Stomach smooth muscle (tissue), 2 donors: Measurements from ENCODE around the gene BCL3.
A peak's percentile ranks its signal among the peaks of the same experiment; 100 is the strongest.

Source experiments
- H3K27ac ChIP-seq: one replicate; pipeline ENCODE4 v1.7.0; 2013; ENCODE audit warnings: mild to moderate bottlenecking, low read length, inconsistent platforms
- H3K27me3 ChIP-seq, 2 donors: one replicate each; pipeline ENCODE4 v1.7.0; 2013; ENCODE audit warnings: low read length in 2 of 2; ENCODE audit not compliant: insufficient read depth in 2 of 2, control insufficient read depth in 1 of 2
- H3K36me3 ChIP-seq, 2 donors: one replicate each; pipeline ENCODE4 v1.7.0; 2013; ENCODE audit warnings: low read length in 2 of 2; ENCODE audit not compliant: control insufficient read depth in 2 of 2, insufficient read depth in 2 of 2
- H3K4me1 ChIP-seq: one replicate; pipeline ENCODE4 v1.7.0; 2013; ENCODE audit warnings: low read length; ENCODE audit not compliant: control insufficient read depth, insufficient read depth
- H3K4me3 ChIP-seq, 2 donors: one replicate each; pipeline ENCODE4 v1.7.0; 2013; ENCODE audit warnings: low read length in 2 of 2
- H3K9ac ChIP-seq, 2 donors: one replicate each; pipeline ENCODE4 v1.7.0; 2013; ENCODE audit warnings: low read length in 2 of 2, mild to moderate bottlenecking in 1 of 2
- H3K9me3 ChIP-seq, 2 donors: one replicate each; pipeline ENCODE4 v1.7.0; 2013; ENCODE audit warnings: low read length in 2 of 2; ENCODE audit not compliant: control insufficient read depth in 2 of 2
- donor health status: healthy.
- donor health status: Pancreatic carcinoma.

The BCL3 gene, protein sequence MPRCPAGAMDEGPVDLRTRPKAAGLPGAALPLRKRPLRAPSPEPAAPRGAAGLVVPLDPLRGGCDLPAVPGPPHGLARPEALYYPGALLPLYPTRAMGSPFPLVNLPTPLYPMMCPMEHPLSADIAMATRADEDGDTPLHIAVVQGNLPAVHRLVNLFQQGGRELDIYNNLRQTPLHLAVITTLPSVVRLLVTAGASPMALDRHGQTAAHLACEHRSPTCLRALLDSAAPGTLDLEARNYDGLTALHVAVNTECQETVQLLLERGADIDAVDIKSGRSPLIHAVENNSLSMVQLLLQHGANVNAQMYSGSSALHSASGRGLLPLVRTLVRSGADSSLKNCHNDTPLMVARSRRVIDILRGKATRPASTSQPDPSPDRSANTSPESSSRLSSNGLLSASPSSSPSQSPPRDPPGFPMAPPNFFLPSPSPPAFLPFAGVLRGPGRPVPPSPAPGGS

DNA sequence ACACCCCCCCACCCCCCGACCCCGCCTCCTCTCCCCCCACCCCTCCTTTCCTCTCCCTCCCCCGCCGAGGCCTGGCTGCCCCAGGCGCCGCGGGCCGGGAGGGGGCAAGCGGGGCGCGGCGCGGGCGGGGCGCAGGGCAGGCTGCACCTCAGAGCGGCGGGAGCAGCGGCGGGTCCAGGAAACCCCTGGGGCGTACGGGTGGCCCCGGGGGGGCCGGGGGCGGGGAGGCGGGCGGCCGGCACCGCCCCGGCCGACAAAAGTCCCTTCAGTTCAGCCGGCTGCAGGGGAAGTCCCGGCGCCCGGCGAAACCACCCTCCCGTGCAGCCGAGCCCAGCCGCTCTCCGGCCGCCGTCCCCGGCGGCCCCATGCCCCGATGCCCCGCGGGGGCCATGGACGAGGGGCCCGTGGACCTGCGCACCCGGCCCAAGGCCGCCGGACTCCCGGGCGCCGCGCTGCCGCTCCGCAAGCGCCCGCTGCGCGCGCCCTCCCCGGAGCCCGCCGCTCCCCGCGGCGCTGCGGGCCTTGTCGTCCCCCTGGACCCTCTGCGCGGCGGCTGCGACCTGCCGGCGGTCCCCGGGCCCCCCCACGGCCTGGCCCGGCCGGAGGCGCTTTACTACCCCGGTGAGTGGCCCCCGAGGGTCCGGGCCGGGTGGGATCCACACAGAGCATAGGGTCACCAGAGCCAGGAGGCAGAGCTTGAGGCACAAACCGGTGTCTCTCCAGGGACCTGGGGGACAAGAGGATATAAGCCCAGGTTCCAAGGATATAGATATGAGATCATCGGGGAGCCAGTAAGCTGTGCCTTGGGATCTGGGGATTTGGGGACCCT lies at the start of gene BCL3:
Gene BCL3, plus strand, starts transcription at position 283 of the 829 bp plus-strand sequence. Its CDS starts 83 bp downstream, at position 366.
- Histone ChIP-seq H3K9ac (peak within 1 kb of the TSS; percentile 86 to 95), H3K9me3 (no peaks in the 10 kb centered on the region), H3K27me3 (no peaks in the 10 kb centered on the region), H3K27ac (peak within 1 kb of the TSS; percentile 80), H3K4me3 (peak within 1 kb of the TSS; percentile 79 to 97), H3K4me1 (peaks cover 61% of the 10 kb centered on the region), H3K36me3 (peaks cover 5 to 16% of the 10 kb centered on the region in 2 donors)

DNA sequence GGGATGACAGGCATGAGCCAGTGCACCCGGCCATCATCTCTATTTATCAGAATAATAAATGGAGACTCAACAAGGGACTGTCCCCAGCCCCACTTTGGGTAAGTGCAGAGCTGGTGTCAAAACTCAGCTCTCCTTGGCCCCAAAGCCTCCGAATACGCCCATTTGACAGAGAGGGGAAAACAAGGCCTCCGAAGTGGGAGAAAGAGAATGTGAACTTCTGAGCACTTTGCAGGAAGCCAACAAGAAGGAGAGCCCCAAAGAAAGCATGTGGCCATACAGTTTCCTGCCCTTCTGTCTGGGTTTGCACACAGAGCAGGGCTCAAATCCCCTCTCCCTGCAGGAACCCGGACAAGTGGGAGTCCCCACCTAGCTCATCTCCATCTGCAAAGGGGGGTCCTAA lies 48.0 kb upstream of the BCL3 start:
- Histone ChIP-seq H3K4me3 (no peak overlapping the region), H3K27me3 (peaks cover 3 to 12% of the 10 kb centered on the region in 2 donors), H3K9ac (no peak overlapping the region), H3K36me3 (no peaks in the 10 kb centered on the region), H3K9me3 (no peaks in the 10 kb centered on the region), H3K4me1 (no peaks in the 10 kb centered on the region), H3K27ac (no peak overlapping the region)

DNA sequence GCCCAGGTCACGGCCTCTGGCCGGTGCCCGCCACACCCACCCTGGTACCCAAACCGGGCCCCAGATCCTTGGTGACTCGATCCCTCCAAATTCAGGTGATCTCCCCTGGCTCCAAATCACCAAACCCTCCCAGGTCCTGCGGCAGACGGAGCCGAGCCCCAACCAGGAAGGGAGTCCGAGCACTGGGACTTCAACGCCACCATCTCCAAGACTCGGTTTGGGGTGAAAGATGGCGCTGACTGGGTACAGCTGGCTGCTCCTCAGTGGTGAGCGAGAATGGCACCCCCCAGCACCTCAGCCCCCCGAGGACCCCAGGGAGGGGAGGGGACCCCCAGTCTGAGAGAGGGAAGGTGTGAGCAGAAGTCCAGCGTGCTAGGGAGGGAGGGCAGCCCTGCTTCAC lies 47.3 kb upstream of the BCL3 start:
- Histone ChIP-seq H3K9me3 (no peaks in the 10 kb centered on the region), H3K36me3 (no peaks in the 10 kb centered on the region), H3K4me1 (no peaks in the 10 kb centered on the region), H3K9ac (no peak overlapping the region), H3K27me3 (peaks cover 3 to 12% of the 10 kb centered on the region in 2 donors), H3K27ac (no peak overlapping the region), H3K4me3 (no peak overlapping the region)

DNA sequence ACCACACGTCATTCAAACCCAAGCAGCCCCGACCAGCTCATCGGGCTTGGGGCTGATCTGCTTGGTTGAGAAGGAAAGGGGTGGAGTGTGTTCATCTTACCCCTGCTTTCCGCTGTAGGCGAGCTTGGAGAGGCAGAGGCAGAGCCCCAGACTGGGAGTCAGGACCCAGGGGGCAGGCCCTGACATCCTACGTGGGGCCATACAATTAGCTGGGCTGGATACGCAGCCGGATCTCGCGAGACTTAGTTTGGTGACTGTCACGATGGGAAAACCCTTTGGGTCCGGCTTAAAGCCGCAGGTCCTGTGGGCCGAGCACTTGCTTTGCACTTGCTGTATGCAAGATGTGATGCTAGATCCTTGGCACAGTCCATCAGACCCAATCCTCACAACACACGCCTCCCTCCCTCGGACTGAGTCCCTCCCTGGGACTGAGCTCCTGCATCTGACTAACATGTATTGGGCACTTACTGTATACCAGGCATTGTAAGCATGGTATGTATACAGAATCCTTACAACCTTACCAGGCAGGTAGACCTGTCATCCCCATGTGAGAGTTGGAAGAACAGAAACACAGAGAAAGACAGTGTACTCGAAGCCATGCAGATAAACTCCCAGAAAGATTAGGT lies 45.8 kb upstream of the BCL3 start:
- Histone ChIP-seq H3K36me3 (no peaks in the 10 kb centered on the region), H3K4me3 (no peak overlapping the region), H3K27me3 (peaks cover 3 to 8% of the 10 kb centered on the region in 2 donors), H3K4me1 (no peaks in the 10 kb centered on the region), H3K9ac (no peak overlapping the region), H3K9me3 (no peaks in the 10 kb centered on the region), H3K27ac (no peak overlapping the region)

DNA sequence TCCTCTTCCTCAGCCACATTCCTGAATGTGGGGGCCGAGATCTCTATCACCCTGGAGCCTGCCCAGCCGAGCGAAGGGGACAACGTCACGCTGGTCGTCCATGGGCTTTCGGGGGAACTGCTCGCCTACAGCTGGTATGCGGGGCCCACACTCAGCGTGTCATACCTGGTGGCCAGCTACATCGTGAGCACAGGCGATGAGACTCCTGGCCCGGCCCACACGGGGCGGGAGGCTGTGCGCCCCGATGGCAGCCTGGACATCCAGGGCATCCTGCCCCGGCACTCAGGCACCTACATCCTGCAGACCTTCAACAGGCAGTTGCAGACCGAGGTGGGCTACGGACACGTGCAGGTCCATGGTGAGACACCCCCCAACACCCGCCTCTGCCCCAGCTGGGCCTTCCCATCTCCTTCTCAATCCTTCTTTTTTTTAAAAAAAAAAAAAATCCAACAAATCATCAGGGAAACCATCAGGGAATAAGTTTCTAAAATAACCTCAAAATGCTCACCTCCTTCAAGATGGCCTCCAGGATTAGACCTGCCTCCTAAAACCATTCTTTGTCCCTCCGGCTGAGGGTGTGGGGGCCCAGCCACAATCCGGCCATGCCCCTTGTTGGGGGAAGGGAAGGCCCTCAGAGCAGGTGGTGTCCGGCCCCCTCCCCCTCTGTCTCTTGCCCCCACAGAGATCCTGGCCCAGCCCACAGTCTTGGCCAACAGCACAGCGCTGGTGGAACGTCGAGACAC lies 45.0 kb upstream of the BCL3 start:
- H3K36me3 ChIP-seq, result no peaks in the 10 kb centered on the region
- H3K4me3 ChIP-seq, result no peak overlapping the region
- no peak overlapping the region for H3K9ac ChIP-seq
- peaks cover 3% of the 10 kb centered on the region in 2 donors for H3K27me3 ChIP-seq
- no peak overlapping the region for H3K27ac ChIP-seq
- no peaks in the 10 kb centered on the region for H3K4me1 ChIP-seq
- H3K9me3 ChIP-seq, result no peaks in the 10 kb centered on the region

DNA sequence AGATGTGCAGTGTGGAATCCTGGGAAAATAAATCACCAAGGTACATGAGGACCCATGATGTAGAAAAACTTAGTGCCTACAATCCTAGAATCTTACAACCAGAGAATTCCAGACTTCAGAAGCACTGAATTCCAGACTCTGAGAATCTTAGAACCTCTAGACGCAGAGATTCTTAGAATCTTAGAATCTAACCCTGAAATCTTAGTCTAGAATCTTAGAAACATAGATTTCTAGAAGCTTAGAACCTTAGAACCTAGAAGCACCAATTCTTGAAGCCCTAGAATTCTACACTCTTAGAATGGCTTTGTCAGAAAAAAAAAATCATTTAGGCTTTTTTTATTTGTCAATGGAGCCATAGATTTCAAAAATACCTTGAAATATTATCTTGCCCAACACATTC lies 43.5 kb upstream of the BCL3 start:
- Histone ChIP-seq H3K9ac (no peak overlapping the region), H3K36me3 (no peaks in the 10 kb centered on the region), H3K4me3 (no peak overlapping the region), H3K27ac (no peak overlapping the region), H3K4me1 (no peaks in the 10 kb centered on the region), H3K9me3 (no peaks in the 10 kb centered on the region), H3K27me3 (peaks cover 0 to 2% of the 10 kb centered on the region in 2 donors)

DNA sequence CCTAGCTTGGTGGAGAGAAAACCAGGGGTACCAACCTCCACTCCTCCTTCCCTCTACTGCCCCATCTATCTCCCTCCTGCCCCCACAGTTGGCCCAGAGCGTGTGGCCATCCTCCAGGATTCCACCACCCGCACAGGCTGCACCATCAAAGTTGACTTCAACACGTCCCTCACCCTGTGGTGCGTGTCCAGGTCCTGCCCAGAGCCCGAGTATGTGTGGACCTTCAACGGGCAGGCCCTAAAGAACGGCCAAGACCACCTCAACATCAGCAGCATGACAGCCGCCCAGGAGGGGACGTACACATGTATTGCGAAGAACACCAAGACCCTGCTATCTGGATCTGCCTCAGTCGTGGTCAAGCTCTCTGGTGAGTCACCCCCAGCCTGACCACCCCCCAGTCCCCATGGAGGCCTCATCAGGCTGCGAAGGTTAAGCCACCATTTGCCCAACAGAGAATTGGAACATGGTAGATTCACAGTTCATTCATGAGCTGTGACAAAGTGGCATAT lies 43.0 kb upstream of the BCL3 start:
- H3K9ac ChIP-seq, result no peak overlapping the region
- H3K27ac ChIP-seq, result no peak overlapping the region
- peaks cover 0 to 2% of the 10 kb centered on the region in 2 donors for H3K27me3 ChIP-seq
- H3K4me1 ChIP-seq, result no peaks in the 10 kb centered on the region
- H3K9me3 ChIP-seq, result no peaks in the 10 kb centered on the region
- no peaks in the 10 kb centered on the region for H3K36me3 ChIP-seq
- no peak overlapping the region for H3K4me3 ChIP-seq

DNA sequence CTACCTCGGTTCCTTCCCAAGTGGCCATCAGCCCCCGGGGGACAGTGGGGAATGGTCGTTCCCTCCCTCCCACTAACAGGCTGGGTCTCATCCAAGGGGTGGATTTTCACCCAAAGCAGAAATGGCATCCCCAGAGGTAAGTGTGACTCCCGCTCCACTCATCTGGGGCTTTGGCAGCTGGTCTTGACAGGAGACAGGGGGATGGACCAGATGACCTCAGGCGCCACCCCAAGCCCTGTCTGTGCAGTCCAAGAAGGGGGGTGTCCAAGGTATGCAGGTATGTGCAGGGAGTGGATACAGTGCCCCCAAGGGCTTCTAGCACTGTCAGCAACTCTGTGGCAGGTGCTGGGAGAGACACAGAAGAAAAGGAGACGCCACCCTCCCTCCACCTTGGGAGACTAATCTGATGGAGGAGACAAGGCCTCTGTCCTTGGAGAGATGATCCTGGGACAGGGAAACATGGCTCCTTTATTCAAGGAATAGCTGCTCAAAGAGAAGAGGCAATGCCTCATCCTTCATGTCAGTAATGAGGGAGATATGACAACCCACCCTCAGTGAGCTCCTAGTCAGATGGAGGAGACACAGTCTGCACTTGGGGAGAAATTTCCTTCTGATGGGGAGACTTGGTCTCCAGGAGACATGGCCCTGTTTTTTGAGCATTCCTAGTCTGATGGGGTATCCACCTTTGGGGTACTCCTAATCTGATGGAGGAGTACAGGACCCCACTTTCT lies 41.8 kb upstream of the BCL3 start:
- Histone ChIP-seq H3K27ac (no peak overlapping the region), H3K9me3 (no peaks in the 10 kb centered on the region), H3K27me3 (peaks cover 0 to 2% of the 10 kb centered on the region in 2 donors)

DNA sequence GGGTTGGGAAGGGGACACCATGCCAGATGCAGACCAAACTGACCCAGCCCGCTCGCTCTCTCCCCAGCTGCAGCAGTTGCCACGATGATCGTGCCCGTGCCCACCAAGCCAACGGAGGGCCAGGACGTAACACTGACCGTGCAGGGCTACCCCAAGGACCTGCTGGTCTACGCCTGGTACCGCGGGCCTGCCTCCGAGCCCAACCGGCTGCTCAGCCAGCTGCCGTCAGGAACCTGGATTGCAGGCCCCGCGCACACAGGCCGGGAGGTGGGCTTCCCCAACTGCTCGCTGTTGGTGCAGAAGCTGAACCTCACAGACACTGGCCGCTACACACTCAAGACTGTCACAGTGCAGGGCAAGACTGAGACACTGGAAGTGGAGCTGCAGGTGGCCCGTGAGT lies 40.7 kb upstream of the BCL3 start:
- Histone ChIP-seq H3K9ac (no peak overlapping the region), H3K4me1 (no peaks in the 10 kb centered on the region), H3K36me3 (no peaks in the 10 kb centered on the region), H3K27ac (no peak overlapping the region), H3K9me3 (no peaks in the 10 kb centered on the region), H3K4me3 (no peak overlapping the region), H3K27me3 (peaks cover 0 to 2% of the 10 kb centered on the region in 2 donors)

More for the DNA sequence above, 41.8 kb upstream of the BCL3 start:
- H3K36me3 ChIP-seq, result no peaks in the 10 kb centered on the region
- no peak overlapping the region for H3K4me3 ChIP-seq
- no peak overlapping the region for H3K9ac ChIP-seq
- no peaks in the 10 kb centered on the region for H3K4me1 ChIP-seq
